Immature natural killer cell (primary cell): ENCODE data around the gene EPN2. TPM values are rescaled to one million over a fixed set of nuclear protein-coding genes. Genes with fewer than 3 reads are reported as not detected.

Experiments used
- DNase-seq, 3 donors: peaks; one replicate each; pipeline ENCODE4 v3.0.0; 2022; ENCODE audit warnings: mixed read lengths in 1 of 3
- H3K27ac Mint-ChIP-seq, 6 donors: one replicate each; pipeline ENCODE4 v1.8.0; 2020; ENCODE audit warnings: mixed read lengths in 6 of 6, mild to moderate bottlenecking in 5 of 6, inconsistent platforms in 4 of 6, moderate library complexity in 3 of 6
- H3K27me3 Mint-ChIP-seq, 3 donors: one replicate each; pipeline ENCODE4 v1.8.0; 2020 to 2021; ENCODE audit warnings: low read depth in 3 of 3, mild to moderate bottlenecking in 3 of 3, mixed read lengths in 3 of 3, moderate library complexity in 3 of 3, inconsistent platforms in 1 of 3
- H3K36me3 Mint-ChIP-seq, 3 donors: one replicate each; pipeline ENCODE4 v1.8.0; 2020; ENCODE audit warnings: mixed read lengths in 3 of 3, inconsistent platforms in 2 of 3, mild to moderate bottlenecking in 2 of 3
- H3K4me1 Mint-ChIP-seq, 2 donors: one replicate each; pipeline ENCODE4 v1.8.0; 2020; ENCODE audit warnings: inconsistent platforms in 2 of 2, mild to moderate bottlenecking in 2 of 2, mixed read lengths in 2 of 2, moderate library complexity in 1 of 2
- H3K4me3 Mint-ChIP-seq, 5 donors: one replicate each; pipeline ENCODE4 v1.8.0; 2020; ENCODE audit warnings: mild to moderate bottlenecking in 5 of 5, mixed read lengths in 5 of 5, inconsistent platforms in 3 of 5, moderate library complexity in 3 of 5
- H3K9me3 Mint-ChIP-seq, 6 donors: one replicate each; pipeline ENCODE4 v1.8.0; 2020; ENCODE audit warnings: mild to moderate bottlenecking in 6 of 6, mixed read lengths in 6 of 6, inconsistent platforms in 4 of 6, moderate library complexity in 3 of 6
- polyA plus RNA-seq, 3 donors: library from polyadenylated mRNA; unstranded; fragments of 300-500 nt; fragmentation: Illumina TruSeq; gene quantifications; one replicate each; pipeline ENCODE4 v1.2.3, GENCODE V29; 2021

EPN2 gene
- polyA plus RNA-seq, 3 donors from 2014 or later = 0.84 to 8.1 TPM; not detected in 1

GRCh38 chr17:19357761-19358160 lies 120.6 kb downstream of the EPN2 start:
- Mint-ChIP-seq H3K27me3 (peaks cover 6 to 19% (median 8%) of the 10 kb centered on the region in 3 donors), H3K4me3 (no peak overlapping the region), H3K36me3 (peaks cover 0 to 20% (median 8%) of the 10 kb centered on the region in 3 donors), H3K27ac (no peak overlapping the region), H3K4me1 (peaks cover 12% of the 10 kb centered on the region in 2 donors), H3K9me3 (no peaks in the 10 kb centered on the region)
- no peak for DNase-seq

GRCh38 chr17:19359151-19359550 lies 122.0 kb downstream of the EPN2 start:
- Mint-ChIP-seq H3K4me3 (no peak overlapping the region), H3K27me3 (peaks cover 8 to 19% (median 9%) of the 10 kb centered on the region in 3 donors), H3K4me1 (peaks cover 26% of the 10 kb centered on the region in 2 donors), H3K9me3 (no peaks in the 10 kb centered on the region), H3K27ac (no peak overlapping the region), H3K36me3 (peaks cover 0 to 17% (median 8%) of the 10 kb centered on the region in 3 donors)
- DNase-seq = no peak

GRCh38 chr17:19359856-19360255 lies 122.7 kb downstream of the EPN2 start:
- DNase-seq = no peak
- H3K9me3 Mint-ChIP-seq = no peaks in the 10 kb centered on the region
- peaks cover 8 to 18% (median 9%) of the 10 kb centered on the region in 3 donors for H3K27me3 Mint-ChIP-seq
- H3K4me3 Mint-ChIP-seq = no peak overlapping the region
- no peak overlapping the region for H3K27ac Mint-ChIP-seq
- H3K36me3 Mint-ChIP-seq = peaks cover 0 to 13% (median 8%) of the 10 kb centered on the region in 3 donors
- H3K4me1 Mint-ChIP-seq = peaks cover 29 to 30% of the 10 kb centered on the region in 2 donors

- no peaks in the 10 kb centered on the region for H3K9me3 Mint-ChIP-seq
- H3K27me3 Mint-ChIP-seq = peaks cover 8 to 15% (median 9%) of the 10 kb centered on the region in 3 donors
- H3K27ac Mint-ChIP-seq = no peak overlapping the region
- H3K4me1 Mint-ChIP-seq = peaks cover 31 to 35% of the 10 kb centered on the region in 2 donors
- peak overlapping the region in 1 of 5 donors; percentile 4 for H3K4me3 Mint-ChIP-seq
- no peak for DNase-seq
- peaks cover 0 to 10% (median 8%) of the 10 kb centered on the region in 3 donors for H3K36me3 Mint-ChIP-seq
Observed at GRCh38 chr17:19360772-19361171, 123.6 kb downstream of the EPN2 start.

- H3K4me1 Mint-ChIP-seq = peaks cover 36 to 40% of the 10 kb centered on the region in 2 donors
- no peak for DNase-seq
- H3K27me3 Mint-ChIP-seq = peaks cover 7 to 15% (median 8%) of the 10 kb centered on the region in 3 donors
- peaks cover 0 to 8% (median 6%) of the 10 kb centered on the region in 3 donors for H3K36me3 Mint-ChIP-seq
- peak overlapping the region in 3 of 6 donors; percentile 30 to 79 (median 58) for H3K27ac Mint-ChIP-seq
- H3K9me3 Mint-ChIP-seq = no peaks in the 10 kb centered on the region
- peak overlapping the region; percentile 51 to 74 (median 64) for H3K4me3 Mint-ChIP-seq
Observed at GRCh38 chr17:19361326-19361725, 124.2 kb downstream of the EPN2 start.

GRCh38 chr17:19361944-19362276 lies 124.7 kb downstream of the EPN2 start:
- H3K27ac Mint-ChIP-seq = peak overlapping the region in 4 of 6 donors; percentile 16 to 93 (median 80)
- no peaks in the 10 kb centered on the region for H3K9me3 Mint-ChIP-seq
- H3K4me1 Mint-ChIP-seq = peaks cover 40 to 46% of the 10 kb centered on the region in 2 donors
- H3K27me3 Mint-ChIP-seq = peaks cover 7 to 15% (median 8%) of the 10 kb centered on the region in 3 donors
- H3K4me3 Mint-ChIP-seq = peak overlapping the region; percentile 70 to 82 (median 79)
- H3K36me3 Mint-ChIP-seq = peaks cover 0 to 8% (median 4%) of the 10 kb centered on the region in 3 donors
- DNase-seq = no peak

- H3K9me3 Mint-ChIP-seq = no peaks in the 10 kb centered on the region
- H3K4me3 Mint-ChIP-seq = peak within 1 kb of the TSS; percentile 93 to 96 (median 96)
- peaks cover 0 to 8% (median 0%) of the 10 kb centered on the region in 3 donors for H3K36me3 Mint-ChIP-seq
- H3K27me3 Mint-ChIP-seq = peaks cover 6 to 15% (median 8%) of the 10 kb centered on the region in 3 donors
- H3K27ac Mint-ChIP-seq = peak within 1 kb of the TSS; percentile 72 to 93 (median 88)
- peaks cover 44 to 48% of the 10 kb centered on the region in 2 donors for H3K4me1 Mint-ChIP-seq
- peak; percentile 91 to 94 (median 93) for DNase-seq
Observed at GRCh38 chr17:19362277-19363113, 125.3 kb downstream of the EPN2 start, which contains the start of gene B9D1. Gene B9D1, minus strand, starts transcription at chr17:19362723. Its CDS starts 154 bp downstream, at chr17:19362569.

GRCh38 chr17:19363114-19363438 lies 125.9 kb downstream of the EPN2 start:
- no peaks in the 10 kb centered on the region for H3K9me3 Mint-ChIP-seq
- H3K27me3 Mint-ChIP-seq = peaks cover 6 to 15% (median 8%) of the 10 kb centered on the region in 3 donors
- DNase-seq = no peak
- H3K27ac Mint-ChIP-seq = peak overlapping the region in 5 of 6 donors; percentile 79 to 93 (median 90)
- H3K4me1 Mint-ChIP-seq = peaks cover 50 to 54% of the 10 kb centered on the region in 2 donors
- peaks cover 0 to 8% (median 0%) of the 10 kb centered on the region in 3 donors for H3K36me3 Mint-ChIP-seq
- peak overlapping the region; percentile 93 to 96 (median 96) for H3K4me3 Mint-ChIP-seq

GRCh38 chr17:19363460-19364035 lies 126.4 kb downstream of the EPN2 start:
- Mint-ChIP-seq H3K4me3 (peak overlapping the region; percentile 55 to 96 (median 93)), H3K27me3 (peaks cover 6 to 15% (median 8%) of the 10 kb centered on the region in 3 donors), H3K36me3 (peaks cover 0 to 6% (median 0%) of the 10 kb centered on the region in 3 donors), H3K27ac (peak overlapping the region; percentile 52 to 81 (median 75)), H3K4me1 (peaks cover 54 to 58% of the 10 kb centered on the region in 2 donors), H3K9me3 (no peaks in the 10 kb centered on the region)
- no peak for DNase-seq

- H3K4me1 Mint-ChIP-seq = peaks cover 68 to 72% of the 10 kb centered on the region in 2 donors
- peaks cover 0 to 3% (median 0%) of the 10 kb centered on the region in 3 donors for H3K36me3 Mint-ChIP-seq
- DNase-seq = no peak
- peaks cover 8 to 13% (median 11%) of the 10 kb centered on the region in 3 donors for H3K27me3 Mint-ChIP-seq
- H3K4me3 Mint-ChIP-seq = no peak overlapping the region
- H3K9me3 Mint-ChIP-seq = peaks cover 0 to under 1% (median 0%) of the 10 kb centered on the region in 6 donors
- peak overlapping the region in 5 of 6 donors; percentile 3 to 98 (median 35) for H3K27ac Mint-ChIP-seq
Observed at GRCh38 chr17:19364699-19365498, 127.7 kb downstream of the EPN2 start.

- Mint-ChIP-seq H3K9me3 (peaks cover 0 to 2% (median 0%) of the 10 kb centered on the region in 6 donors), H3K4me1 (peaks cover 73 to 77% of the 10 kb centered on the region in 2 donors), H3K36me3 (peaks cover 0 to 3% (median 0%) of the 10 kb centered on the region in 3 donors), H3K27me3 (peaks cover 8 to 19% (median 13%) of the 10 kb centered on the region in 3 donors), H3K27ac (peak overlapping the region in 5 of 6 donors; percentile 70 to 98 (median 81)), H3K4me3 (no peak overlapping the region)
- DNase-seq = no peak
Observed at GRCh38 chr17:19365499-19365817, 128.3 kb downstream of the EPN2 start.

- H3K9me3 Mint-ChIP-seq = peaks cover 0 to 2% (median 0%) of the 10 kb centered on the region in 6 donors
- no peak for DNase-seq
Observed at GRCh38 chr17:19365833-19366636, 128.9 kb downstream of the EPN2 start.

More at GRCh38 chr17:19365833-19366636, 128.9 kb downstream of the EPN2 start:
- Mint-ChIP-seq H3K27ac (peak overlapping the region; percentile 33 to 98 (median 80)), H3K27me3 (peaks cover 8 to 24% (median 18%) of the 10 kb centered on the region in 3 donors), H3K4me3 (no peak overlapping the region), H3K36me3 (peaks cover 0 to 3% (median 0%) of the 10 kb centered on the region in 3 donors), H3K4me1 (peaks cover 79 to 83% of the 10 kb centered on the region in 2 donors)
